Measurements from ENCODE around the gene BRIP1. TPM values are rescaled to one million over a fixed set of nuclear protein-coding genes. Genes with fewer than 3 reads are reported as not detected.

BRIP1 gene
- total RNA-seq, 3 donors from 2014 or later (not counting 1 experiment from before 2014, with no cell fraction given), result 2.7 to 3.7 (median 2.9) TPM

GRCh38 chr17:61833536-61834193 is 29.7 kb downstream of the BRIP1 start:
- no peaks in the 10 kb centered on the region for H3K27me3 Mint-ChIP-seq (ENCODE audit: low read depth in 2 of 2)
- H3K4me1 Mint-ChIP-seq, result no peaks in the 10 kb centered on the region

GRCh38 chr17:61832463-61832862 is 30.9 kb downstream of the BRIP1 start:
- Histone ChIP-seq H3K4me1 (ENCODE audit: control insufficient read depth, insufficient read depth, low read length) (no peaks in the 10 kb centered on the region), H3K27ac (ENCODE audit: low read length) (no peak overlapping the region), H3K27me3 (ENCODE audit: control insufficient read depth, insufficient read depth, low read length) (no peaks in the 10 kb centered on the region), H3K4me3 (ENCODE audit: low read length) (no peak overlapping the region), H3K36me3 (ENCODE audit: control insufficient read depth, insufficient read depth, low read length) (no peaks in the 10 kb centered on the region), H3K9me3 (ENCODE audit: control insufficient read depth, insufficient read depth, low read length) (no peaks in the 10 kb centered on the region)
- ATAC-seq, result no peak
- H3K27ac Mint-ChIP-seq, result no peak overlapping the region
- TF ChIP-seq CTCF (IDR thresholded peaks at IDR 0.05), result no peak
- no peak for DNase-seq
- no peak overlapping the region for H3K4me3 Mint-ChIP-seq
- no peaks in the 10 kb centered on the region for H3K36me3 Mint-ChIP-seq
- H3K27me3 Mint-ChIP-seq (ENCODE audit: low read depth in 2 of 2), result no peaks in the 10 kb centered on the region
- H3K4me1 Mint-ChIP-seq, result no peaks in the 10 kb centered on the region
- intact Hi-C loops (cut with micrococcal nuclease), result loop anchor here (10.0 kb wide), 1 partner anchor 1108 kb away; no protein-coding TSS in a partner anchor
- H3K9me3 Mint-ChIP-seq, result no peaks in the 10 kb centered on the region
- WGBS (ENCODE audit: insufficient coverage), result 100% methylated on average over 2 of the region's 3 CpGs

More at GRCh38 chr17:61833536-61834193, 29.7 kb downstream of the BRIP1 start:
- no peak overlapping the region for H3K27ac ChIP-seq (ENCODE audit: low read length)
- H3K9me3 Mint-ChIP-seq, result no peaks in the 10 kb centered on the region
- TF ChIP-seq CTCF (IDR thresholded peaks at IDR 0.05), result no peak
- DNase-seq, result no peak
- WGBS (ENCODE audit: insufficient coverage), result 98% methylated on average over 4 of the region's 7 CpGs
- no peaks in the 10 kb centered on the region for H3K9me3 ChIP-seq (ENCODE audit: control insufficient read depth, insufficient read depth, low read length)
- H3K4me3 ChIP-seq (ENCODE audit: low read length), result no peak overlapping the region
- H3K36me3 Mint-ChIP-seq, result no peaks in the 10 kb centered on the region
- no peak overlapping the region for H3K27ac Mint-ChIP-seq
- no peaks in the 10 kb centered on the region for H3K27me3 ChIP-seq (ENCODE audit: control insufficient read depth, insufficient read depth, low read length)
- H3K4me3 Mint-ChIP-seq, result no peak overlapping the region
- H3K4me1 ChIP-seq (ENCODE audit: control insufficient read depth, insufficient read depth, low read length), result no peaks in the 10 kb centered on the region
- no peak for ATAC-seq
- intact Hi-C loops (cut with micrococcal nuclease), result loop anchor here (10.0 kb wide), 1 partner anchor 1109 kb away; no protein-coding TSS in a partner anchor
- no peaks in the 10 kb centered on the region for H3K36me3 ChIP-seq (ENCODE audit: control insufficient read depth, insufficient read depth, low read length)

- H3K9me3 Mint-ChIP-seq, result no peaks in the 10 kb centered on the region
- Histone ChIP-seq H3K36me3 (ENCODE audit: control insufficient read depth, insufficient read depth, low read length) (no peaks in the 10 kb centered on the region), H3K9me3 (ENCODE audit: control insufficient read depth, insufficient read depth, low read length) (no peaks in the 10 kb centered on the region), H3K27ac (ENCODE audit: low read length) (no peak overlapping the region), H3K4me3 (ENCODE audit: low read length) (no peak overlapping the region), H3K27me3 (ENCODE audit: control insufficient read depth, insufficient read depth, low read length) (no peaks in the 10 kb centered on the region), H3K4me1 (ENCODE audit: control insufficient read depth, insufficient read depth, low read length) (no peaks in the 10 kb centered on the region)
- intact Hi-C loops (cut with micrococcal nuclease), result loop anchor here (10.0 kb wide), 1 partner anchor 1106 kb away; no protein-coding TSS in a partner anchor
- no peaks in the 10 kb centered on the region for H3K27me3 Mint-ChIP-seq (ENCODE audit: low read depth in 2 of 2)
- WGBS (ENCODE audit: insufficient coverage), result 100% methylated on average over 1 of the region's 1 CpG
- no peak overlapping the region for H3K4me3 Mint-ChIP-seq
- ATAC-seq, result no peak
- no peaks in the 10 kb centered on the region for H3K36me3 Mint-ChIP-seq
- TF ChIP-seq CTCF (IDR thresholded peaks at IDR 0.05), result no peak
- no peak overlapping the region for H3K27ac Mint-ChIP-seq
- no peaks in the 10 kb centered on the region for H3K4me1 Mint-ChIP-seq
- DNase-seq, result no peak
Measured at GRCh38 chr17:61831099-61831498, 32.2 kb downstream of the BRIP1 start.

- no peak overlapping the region for H3K4me3 Mint-ChIP-seq
- Histone ChIP-seq H3K4me1 (ENCODE audit: control insufficient read depth, insufficient read depth, low read length) (no peaks in the 10 kb centered on the region), H3K9me3 (ENCODE audit: control insufficient read depth, insufficient read depth, low read length) (no peaks in the 10 kb centered on the region), H3K27me3 (ENCODE audit: control insufficient read depth, insufficient read depth, low read length) (no peaks in the 10 kb centered on the region), H3K27ac (ENCODE audit: low read length) (no peak overlapping the region), H3K36me3 (ENCODE audit: control insufficient read depth, insufficient read depth, low read length) (no peaks in the 10 kb centered on the region), H3K4me3 (ENCODE audit: low read length) (no peak overlapping the region)
- no peaks in the 10 kb centered on the region for H3K9me3 Mint-ChIP-seq
- H3K36me3 Mint-ChIP-seq, result no peaks in the 10 kb centered on the region
- intact Hi-C loops (cut with micrococcal nuclease), result no loop called here
- WGBS (ENCODE audit: insufficient coverage), result 94% methylated on average over 1 of the region's 1 CpG
- no peak overlapping the region for H3K27ac Mint-ChIP-seq
- DNase-seq (no peak), ATAC-seq (no peak)
- no peak for TF ChIP-seq CTCF (IDR thresholded peaks at IDR 0.05)
- H3K27me3 Mint-ChIP-seq (ENCODE audit: low read depth in 2 of 2), result no peaks in the 10 kb centered on the region
- H3K4me1 Mint-ChIP-seq, result no peaks in the 10 kb centered on the region
Measured at GRCh38 chr17:61828694-61829093, 34.6 kb downstream of the BRIP1 start.
